GM06990 (cell line): ENCODE data around the gene GPD1L.
"Not testable (repeated sequence)": the region's sequence is repeated elsewhere in the genome, so short reads cannot be mapped to it uniquely, and the experiment has no call there.

Experiments
- DNase-seq: peaks from one replicate; pipeline ENCODE4 v3.0.0-alpha.2; 2011; ENCODE audit not compliant: insufficient read length; ENCODE audit errors: extremely low read depth
- H3K27me3 ChIP-seq: replicated peaks from 2 replicates; pipeline ENCODE4 v1.6.0; 2011; ENCODE audit warnings: low read length; ENCODE audit not compliant: control insufficient read depth, insufficient read depth
- H3K36me3 ChIP-seq: 2 replicates; pipeline ENCODE4 v1.5.1; 2011; ENCODE audit warnings: low read length; ENCODE audit not compliant: control insufficient read depth, insufficient read depth
- H3K4me3 ChIP-seq: replicated peaks from 2 replicates; pipeline ENCODE4 v1.5.1; 2011; ENCODE audit warnings: low read depth, mild to moderate bottlenecking, control low read depth, low read length
- CTCF ChIP-seq: IDR thresholded peaks from 2 replicates; pipeline ENCODE4 v1.5.1; 2011; ENCODE audit warnings: low read length, control low read depth, mild to moderate bottlenecking, inconsistent platforms; ENCODE audit not compliant: insufficient read depth, poor library complexity, severe bottlenecking

Gene GPD1L

GRCh38 chr3:32113981-32114545 is 7.6 kb downstream of the GPD1L start:
- H3K36me3 ChIP-seq = no peaks in the 10 kb centered on the region
- H3K27me3 ChIP-seq = no peaks in the 10 kb centered on the region
- TF ChIP-seq CTCF = no peak
- no peak for DNase-seq
- H3K4me3 ChIP-seq = no peak overlapping the region

- DNase-seq, H3K36me3 ChIP-seq, H3K27me3 ChIP-seq, H3K4me3 ChIP-seq: not testable (repeated sequence)
Measured at GRCh38 chr3:32114546-32115386, 8.3 kb downstream of the GPD1L start.

- no peaks in the 10 kb centered on the region for H3K36me3 ChIP-seq
- no peaks in the 10 kb centered on the region for H3K27me3 ChIP-seq
- no peak for DNase-seq
- TF ChIP-seq CTCF = no peak
- H3K4me3 ChIP-seq = no peak overlapping the region
Measured at GRCh38 chr3:32117320-32117719, 10.9 kb downstream of the GPD1L start.

- no peak for DNase-seq
- TF ChIP-seq CTCF = no peak
- Histone ChIP-seq H3K36me3 (no peaks in the 10 kb centered on the region), H3K4me3 (no peak overlapping the region), H3K27me3 (no peaks in the 10 kb centered on the region)
Measured at GRCh38 chr3:32118215-32118614, 11.8 kb downstream of the GPD1L start.

GRCh38 chr3:32120471-32120870 is 14.1 kb downstream of the GPD1L start:
- Histone ChIP-seq H3K27me3 (no peaks in the 10 kb centered on the region), H3K4me3 (no peak overlapping the region), H3K36me3 (no peaks in the 10 kb centered on the region)
- DNase-seq = no peak
- no peak for TF ChIP-seq CTCF

- H3K36me3 ChIP-seq = no peaks in the 10 kb centered on the region
- H3K27me3 ChIP-seq = no peaks in the 10 kb centered on the region
- no peak for TF ChIP-seq CTCF
- DNase-seq = no peak
- H3K4me3 ChIP-seq = no peak overlapping the region
Measured at GRCh38 chr3:32121137-32121536, 14.7 kb downstream of the GPD1L start.
